SIG-M5 treated with dmso at 0.1 percent for 504 hours (cell line): ENCODE results near the gene MAP4K2.
"Not testable (repeated sequence)": the region's sequence is repeated elsewhere in the genome, so short reads cannot be mapped to it uniquely, and the experiment has no call there.

ENCODE experiments used
- DNase-seq: peaks from one replicate; lab custom pipeline; 2025; ENCODE audit not compliant: unreplicated experiment; lab: John Stamatoyannopoulos, UW

The MAP4K2 gene

DNA sequence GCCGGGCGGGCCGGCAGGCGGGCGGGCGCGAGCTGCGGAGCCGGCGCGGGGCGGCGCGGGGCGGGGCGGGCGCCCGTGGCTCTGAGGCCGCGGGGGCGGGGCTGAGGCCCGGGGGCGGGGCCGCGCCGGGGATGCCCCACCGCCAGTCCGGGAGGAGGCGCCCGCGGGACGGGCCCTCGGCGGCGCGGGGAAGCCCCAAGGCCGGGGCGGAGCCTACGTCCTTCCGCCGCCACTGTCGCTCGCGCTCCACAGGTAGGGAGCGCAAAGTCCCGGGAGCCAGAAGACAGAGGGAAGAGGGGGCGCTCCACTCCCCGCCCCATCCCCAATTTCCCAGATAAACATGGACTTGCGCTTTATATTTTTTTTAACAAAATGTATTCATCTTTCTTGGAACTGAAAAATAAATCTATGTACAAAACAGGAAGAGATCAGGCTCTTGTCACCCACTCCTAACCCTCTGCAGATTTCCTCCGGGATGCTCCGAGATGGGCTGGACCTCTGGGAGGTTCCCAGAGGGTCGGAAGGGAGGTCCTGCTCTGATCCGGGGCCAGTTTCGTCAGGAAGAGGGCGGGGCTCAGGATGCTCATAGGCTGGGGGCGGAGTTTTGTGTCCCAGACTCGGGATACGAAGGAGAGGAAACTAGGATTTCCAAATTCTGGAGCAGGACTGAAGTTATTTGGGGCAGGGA lies at the start of gene MAP4K2:
MAP4K2 (minus strand) TSS at position 57 of the 688 bp plus-strand sequence. CDS start 65 bp downstream, outside the sequence.
- peak; percentile 44 for DNase-seq

DNA sequence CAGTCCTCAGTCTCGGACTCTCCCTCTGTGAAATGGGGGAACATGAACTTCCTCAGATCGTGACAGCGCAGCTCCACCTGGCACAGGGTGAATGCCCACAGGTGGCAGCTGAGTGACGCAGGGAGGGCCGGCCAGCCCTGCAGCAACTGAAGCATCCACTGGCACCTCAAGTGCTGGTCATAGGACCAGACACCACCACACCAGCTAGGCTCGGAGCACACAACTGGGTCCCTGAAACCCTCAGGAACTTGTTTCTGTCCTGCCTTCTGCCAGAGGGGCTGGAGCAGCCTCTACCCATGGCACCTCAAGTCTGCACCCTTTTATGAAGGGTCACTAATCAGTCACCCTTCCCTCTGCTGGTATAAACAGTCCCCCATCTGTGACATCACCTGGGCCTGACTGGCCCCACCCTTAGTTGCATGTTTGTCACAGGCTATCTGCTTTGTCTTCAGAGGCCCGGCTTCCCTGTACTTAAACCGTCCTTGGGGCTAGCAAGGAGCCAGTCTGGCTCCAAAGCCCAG lies 48.9 kb upstream of the MAP4K2 start:
- DNase-seq = no peak

DNA sequence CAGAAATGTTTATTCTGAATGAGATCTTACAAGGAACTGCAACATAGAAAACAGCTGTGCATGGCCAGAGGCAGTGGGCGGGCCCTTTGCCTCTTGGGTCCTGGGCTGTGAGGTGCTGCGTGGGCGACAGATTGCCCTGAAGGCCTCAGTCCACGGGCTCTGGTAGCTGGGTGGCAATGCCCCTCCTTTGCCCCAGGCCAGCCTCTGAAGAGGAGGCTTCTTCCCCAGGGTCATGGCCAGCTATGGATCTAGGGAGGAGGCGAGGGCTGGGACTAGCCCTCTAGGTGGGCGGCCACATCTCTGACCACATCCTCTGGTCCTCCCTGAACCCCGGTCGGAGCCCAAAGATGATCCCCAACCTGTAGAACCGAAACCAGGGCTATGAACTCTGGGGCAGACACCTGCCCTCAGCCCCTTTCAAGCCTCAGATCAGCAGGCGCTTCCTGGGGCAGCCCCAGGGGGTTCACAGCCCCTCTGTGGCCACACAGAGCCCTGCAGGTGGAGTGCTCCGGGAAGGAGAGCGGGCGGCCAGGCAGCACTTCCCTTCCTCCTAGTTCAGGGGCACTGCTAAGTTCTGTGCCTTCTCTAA lies 48.1 kb upstream of the MAP4K2 start:
- no peak for DNase-seq

DNA sequence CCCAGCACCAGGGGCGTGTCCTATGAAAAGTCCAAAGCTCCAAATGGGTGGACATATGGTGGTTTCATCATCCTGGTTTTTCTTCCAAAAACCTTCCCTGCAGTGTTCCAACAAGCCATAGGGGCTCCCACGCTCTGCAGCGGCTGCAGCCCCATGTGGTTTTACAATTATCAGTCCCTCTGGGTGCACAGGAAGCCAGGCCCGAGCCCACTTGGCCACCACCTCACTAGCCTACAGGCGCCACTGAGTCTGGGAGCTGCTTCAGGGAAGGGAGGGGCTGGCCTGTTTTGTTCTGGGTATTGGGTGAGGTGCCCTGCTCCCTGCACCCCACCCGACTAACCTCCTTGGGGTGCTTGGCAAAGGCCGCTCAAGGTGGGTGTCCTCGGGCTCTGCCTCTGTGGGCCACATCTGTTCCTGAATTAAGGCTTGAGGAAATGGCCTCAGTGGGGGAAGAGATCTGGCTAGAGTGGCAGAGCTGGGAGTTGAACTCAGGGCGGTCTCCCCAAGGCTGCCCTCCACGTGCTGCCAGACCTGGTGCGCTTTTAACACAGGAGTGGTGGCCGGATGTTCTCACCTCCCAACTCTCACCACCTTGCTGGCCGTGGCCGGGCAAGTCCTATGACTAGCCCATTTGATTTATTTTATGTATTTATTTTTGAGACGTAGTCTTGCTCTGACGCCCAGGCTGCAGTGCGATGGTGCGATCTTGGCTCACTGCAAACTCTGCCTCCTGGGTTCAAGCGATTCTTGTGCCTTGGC lies 46.8 kb upstream of the MAP4K2 start:
- no peak for DNase-seq

DNA sequence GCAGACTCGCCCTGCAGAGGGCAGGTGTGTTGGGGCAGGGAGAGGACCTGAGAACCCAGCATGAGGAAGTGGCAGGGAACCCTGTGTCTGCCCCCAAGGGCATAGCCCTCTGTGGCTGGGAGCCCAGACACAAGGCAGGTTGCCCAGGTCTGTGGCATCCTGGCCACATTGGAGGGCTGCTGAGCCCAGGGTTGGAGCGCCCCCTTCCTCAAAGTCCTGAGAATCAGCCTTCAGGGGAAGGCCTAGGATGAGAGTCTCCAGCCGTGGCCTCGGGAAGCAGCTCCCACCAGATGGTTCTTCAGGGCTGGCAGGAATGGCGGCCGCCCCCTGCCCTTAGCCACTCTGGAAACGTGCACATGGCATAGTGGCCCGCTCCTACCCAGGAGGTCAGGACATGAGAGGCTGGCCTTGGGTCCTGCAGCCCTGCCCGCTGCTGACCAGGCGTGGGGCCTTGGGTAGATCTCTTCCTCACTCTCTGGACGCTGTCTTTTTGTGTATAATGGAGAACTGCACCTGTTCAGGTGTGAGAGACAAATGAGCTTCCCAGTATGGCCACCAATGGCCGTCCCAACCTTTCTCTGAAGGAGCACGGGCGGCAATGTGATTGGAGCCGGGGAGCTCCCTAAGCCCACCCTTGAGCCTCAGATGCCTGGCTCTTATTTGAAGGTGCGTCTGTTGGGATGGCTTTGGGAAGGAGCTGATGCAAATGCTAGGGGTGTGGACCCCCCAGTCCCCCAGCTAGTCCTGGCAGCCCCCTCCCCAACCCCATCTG lies 46.0 kb upstream of the MAP4K2 start:
- DNase-seq = no peak

DNA sequence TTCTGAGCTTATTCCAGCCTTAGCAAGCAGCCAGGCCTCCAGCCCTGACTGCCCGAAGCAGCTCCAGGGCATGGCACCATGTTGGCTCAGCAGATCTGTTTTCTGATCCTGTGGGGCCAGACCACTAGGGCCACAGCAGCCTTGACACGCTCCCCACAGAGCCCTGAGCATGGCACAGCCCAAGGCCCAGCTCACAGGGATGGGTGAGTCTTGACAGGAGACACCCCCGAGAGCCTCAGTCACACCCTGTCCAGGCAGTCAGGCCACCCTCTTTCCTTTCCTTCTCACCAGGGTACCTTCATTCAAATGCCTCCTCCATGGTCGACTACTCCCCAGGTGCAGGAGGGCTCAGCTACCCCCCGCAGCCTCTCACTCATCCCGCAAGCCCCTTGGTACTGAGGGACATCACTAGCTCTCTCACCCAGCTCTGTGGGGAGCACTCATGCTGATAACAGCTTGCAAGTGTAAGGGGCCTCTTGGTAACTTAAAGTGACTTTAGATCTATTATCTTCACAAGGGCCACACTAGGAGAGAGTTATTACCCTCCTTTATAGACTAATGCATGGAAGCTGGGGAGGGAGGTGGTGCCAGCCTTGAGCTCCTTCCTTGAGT lies 45.3 kb upstream of the MAP4K2 start:
- DNase-seq = no peak

DNA sequence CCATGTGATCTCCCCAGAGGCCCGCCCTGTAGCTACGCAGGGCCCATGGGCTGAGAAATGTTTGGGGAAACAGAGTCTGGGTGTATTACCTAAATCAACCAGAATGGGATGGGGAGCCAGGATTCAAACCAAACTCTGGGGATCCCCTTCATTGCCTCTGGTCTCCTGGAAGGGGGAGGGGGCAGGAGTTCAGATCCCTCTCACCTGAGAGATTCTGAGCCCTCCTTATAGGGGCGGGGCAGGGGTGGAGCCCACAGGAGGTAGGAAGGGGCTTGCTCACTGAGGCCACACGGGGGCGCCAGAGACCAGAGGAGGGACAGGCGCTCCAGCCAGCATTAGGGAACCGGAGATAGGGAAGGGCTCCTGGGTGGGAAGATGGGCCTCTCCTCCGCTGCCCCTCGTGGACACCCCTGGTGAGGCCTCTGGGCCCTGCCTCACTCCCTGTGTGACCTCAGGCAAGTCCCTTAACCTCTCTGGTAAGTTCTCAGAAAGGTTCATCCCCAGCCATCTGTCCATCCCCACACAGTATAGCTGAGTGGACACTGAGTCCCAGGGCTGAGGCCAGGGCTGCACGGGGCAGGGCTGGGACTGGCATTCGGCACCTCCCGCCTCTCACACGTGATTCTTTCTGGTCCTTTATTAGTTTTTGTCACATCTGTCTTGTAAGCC lies 44.1 kb upstream of the MAP4K2 start:
- peak; percentile 84 for DNase-seq

DNA sequence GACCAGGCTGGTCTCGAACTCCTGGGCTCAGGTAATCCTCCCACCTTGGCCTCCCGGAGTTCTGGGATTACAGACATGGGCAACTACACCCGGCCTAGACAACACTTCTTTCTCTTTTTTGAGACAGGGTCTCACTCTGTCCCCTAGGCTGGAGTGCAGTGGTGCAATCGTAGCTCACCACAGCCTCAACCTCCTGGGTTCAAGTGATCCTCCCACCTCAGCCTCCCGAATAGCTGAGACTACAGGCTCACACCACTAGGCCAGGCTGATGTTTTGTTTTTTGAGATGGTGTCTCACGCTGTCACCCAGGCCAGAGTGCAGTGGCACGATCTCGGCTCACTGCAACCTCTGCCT lies 42.7 kb upstream of the MAP4K2 start:
- DNase-seq = not testable (repeated sequence)

DNA sequence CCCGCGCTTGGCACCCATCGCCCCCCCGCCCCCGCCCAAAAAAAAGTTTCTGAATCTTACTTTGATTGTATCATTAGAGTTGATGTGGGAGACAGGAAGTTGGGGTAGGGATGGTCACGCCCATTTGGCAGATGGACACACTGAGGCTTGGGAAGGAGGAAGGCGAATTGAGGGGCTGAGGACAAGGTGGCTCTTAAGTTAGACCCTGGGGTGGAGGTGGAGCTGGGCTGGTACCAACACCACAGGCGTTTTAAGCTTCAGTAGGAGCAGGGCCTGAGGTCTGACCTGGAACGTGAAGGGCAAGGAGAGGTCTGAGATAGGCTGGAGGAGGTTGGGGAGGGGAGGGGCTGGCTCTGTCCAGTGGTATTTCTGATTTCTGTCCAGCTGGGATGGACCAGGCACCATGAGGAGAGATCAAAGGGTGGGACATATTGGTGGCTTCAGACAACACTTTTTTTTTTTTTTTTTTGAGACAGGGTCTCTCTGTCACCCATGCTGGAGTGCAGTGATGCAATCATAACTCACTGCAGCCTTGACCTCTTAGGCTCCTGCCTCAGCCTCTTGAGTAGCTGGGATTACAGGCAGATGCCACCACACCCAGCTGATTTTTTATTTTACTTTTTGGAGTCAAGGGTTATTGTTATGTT lies 42.2 kb upstream of the MAP4K2 start:
- DNase-seq = no peak

DNA sequence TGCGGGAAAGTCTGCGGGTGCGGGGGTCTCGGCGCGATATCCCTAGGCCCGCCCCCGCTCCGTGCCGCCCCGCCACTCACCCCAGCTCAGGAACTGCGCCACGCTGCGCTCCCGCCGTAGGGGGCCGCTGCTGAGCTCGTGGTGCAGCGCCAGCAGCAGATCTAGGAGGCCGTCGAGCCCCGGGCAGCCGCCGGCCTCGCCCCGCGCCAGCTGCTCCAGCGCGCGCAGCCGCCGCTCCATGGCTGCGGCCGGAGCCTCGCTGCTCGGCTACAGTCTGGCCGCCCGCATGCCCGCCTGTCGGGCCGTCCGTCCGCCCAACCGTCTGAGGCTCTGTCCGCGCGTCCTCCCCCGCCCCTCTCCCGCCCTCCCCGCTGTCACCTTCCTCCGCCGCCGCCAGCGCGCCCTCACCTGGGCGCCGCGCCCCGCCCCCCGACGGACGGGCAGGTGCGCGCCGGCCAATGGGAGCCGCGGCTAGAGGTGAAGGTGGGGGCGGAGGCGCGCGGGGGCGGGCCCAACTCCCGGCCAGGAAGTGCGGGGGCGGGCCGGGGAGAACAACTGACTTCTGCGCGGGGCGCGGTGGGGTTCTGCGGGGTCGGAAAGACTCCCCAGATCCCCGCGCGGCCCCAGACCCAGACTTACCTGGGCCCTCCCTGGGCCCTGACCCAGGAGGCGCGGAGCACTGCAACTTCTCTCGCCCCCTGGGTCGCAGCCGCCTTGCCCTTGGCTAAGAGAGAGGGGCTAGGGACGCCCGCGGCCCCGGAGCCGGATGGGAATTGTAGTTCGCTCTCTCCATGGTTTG lies 41.5 kb upstream of the MAP4K2 start, which contains the start of gene CDC42BPG:
CDC42BPG (minus strand) TSS at position 324 of the 799 bp plus-strand sequence; CDS start at position 240, 84 bp downstream.
- DNase-seq = peak; percentile 43

DNA sequence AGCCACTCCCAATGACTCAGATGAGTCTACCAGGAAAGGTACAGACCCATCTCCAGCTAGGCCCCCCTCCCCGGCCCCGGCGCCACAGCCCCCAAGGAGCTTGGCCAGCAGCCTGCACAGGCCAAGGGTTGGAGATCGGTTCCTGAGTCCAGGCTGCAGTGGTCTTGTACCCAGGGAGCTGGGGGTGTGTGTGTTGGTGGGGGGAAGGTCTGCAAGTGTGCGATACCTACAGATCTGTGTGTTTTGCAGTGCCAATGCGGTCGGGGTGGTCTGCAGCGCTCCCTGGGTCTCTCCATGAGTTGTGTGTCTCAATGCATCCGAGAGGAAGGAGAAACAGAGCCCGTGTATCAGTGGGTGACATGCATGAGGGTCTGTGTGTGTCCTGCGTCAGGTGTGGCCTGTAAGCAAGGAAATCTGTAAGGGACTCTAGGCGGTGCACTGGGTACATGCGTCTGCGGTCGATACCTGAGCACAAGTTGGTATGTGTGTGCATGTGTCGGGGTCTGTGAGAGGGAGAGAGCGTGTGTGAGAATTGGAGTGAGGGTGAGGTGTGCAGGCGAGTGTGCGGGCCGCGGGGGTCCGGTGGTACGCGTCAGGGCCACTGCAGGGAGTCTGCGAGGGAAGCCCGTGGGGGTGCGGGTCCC lies 40.8 kb upstream of the MAP4K2 start:
- DNase-seq = no peak

DNA sequence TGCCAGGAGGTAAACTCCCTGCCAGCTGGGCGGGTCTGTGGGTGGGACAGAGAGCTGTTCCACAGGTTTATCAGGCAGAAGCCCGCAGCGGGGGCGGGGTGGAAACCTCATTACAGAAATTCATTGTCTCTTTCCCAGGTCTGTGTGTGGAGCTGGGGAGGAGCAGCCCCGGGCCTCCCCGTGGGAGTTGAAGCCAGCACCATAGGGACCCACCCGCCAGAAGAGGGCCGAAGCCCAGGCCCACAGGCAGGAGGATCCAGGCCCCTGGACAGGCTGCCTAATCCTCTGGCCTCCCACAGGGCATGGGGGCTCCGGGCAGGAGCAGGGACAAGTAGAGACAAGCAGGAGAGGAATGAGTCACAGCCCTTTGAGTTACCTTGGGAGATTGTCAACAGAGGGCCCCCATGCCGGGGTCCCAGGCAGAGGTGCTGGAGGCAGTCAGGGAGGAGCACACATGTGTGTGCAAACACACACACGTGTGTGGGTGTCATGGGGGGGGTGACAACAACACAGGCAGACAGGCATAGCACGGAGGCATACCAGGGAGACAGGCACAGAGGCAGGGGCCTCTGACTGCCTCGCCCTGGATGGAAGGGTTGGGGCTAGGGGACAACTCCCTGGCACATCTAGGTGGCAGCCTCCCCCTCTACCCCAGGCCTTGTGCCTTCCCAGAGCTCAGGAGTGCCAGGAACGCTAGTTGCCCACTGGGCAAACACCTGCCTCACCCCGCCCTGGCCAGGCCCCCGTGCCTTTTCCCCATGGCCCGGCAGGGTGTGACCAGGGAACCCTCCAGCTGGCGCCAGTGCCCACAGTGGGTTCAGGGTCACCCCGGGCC lies 40.1 kb upstream of the MAP4K2 start:
- DNase-seq = no peak

DNA sequence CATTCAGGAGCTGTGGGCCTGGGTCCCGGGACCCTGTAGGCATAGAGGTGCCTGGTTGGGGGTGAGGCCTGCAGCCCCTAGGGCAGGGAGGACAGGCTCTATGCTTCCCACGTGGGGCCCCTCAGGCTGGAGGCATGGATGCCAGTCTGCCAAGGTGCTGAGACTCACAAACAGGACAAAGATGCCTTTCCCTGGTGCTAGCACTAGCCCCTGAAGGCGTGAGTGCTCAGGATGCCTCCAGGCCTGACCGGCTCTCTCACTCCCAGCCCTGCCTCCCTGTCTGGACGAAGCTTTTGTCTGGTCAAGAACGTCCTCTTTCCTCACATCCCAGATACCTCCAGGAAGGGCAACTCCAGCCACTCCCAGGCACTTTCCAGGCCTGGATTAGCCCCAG lies 39.3 kb upstream of the MAP4K2 start:
- no peak for DNase-seq

DNA sequence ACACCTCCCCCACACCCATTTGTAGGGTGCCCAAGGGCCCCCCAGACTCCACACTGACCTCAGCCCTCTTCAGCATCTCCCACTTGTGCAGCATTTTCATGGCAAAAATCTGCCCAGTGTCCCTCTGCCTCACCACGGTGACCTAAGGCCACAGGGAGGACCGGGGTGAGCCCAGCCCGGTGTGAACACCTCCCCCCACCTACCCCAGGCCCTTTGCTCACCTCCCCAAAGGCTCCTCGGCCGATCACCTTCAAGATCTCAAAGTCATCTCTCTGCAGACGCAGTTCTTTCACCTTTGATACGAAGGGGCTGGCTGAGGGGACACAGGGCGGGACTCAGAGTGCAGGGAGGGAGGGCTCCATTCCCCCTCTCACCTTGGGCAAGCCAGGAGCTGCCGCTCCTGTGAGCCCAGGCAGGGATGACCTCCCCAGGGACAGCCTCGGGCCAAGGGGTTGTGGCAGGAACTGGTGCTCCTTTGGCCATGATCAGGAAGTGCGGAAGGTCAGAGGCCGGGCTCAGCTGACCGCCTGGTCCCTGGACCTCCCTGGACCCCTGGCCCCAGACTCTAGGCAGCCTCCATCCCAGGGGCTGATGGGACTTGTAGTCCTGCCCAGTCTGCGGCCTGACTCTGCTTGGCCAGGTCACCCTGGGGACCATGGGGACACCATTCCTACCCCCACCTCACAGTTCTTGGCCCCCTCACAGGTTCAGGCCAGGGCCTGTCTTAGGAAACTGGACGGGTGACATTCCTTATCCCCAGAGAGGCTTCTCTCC lies 38.8 kb upstream of the MAP4K2 start:
- DNase-seq = no peak

DNA sequence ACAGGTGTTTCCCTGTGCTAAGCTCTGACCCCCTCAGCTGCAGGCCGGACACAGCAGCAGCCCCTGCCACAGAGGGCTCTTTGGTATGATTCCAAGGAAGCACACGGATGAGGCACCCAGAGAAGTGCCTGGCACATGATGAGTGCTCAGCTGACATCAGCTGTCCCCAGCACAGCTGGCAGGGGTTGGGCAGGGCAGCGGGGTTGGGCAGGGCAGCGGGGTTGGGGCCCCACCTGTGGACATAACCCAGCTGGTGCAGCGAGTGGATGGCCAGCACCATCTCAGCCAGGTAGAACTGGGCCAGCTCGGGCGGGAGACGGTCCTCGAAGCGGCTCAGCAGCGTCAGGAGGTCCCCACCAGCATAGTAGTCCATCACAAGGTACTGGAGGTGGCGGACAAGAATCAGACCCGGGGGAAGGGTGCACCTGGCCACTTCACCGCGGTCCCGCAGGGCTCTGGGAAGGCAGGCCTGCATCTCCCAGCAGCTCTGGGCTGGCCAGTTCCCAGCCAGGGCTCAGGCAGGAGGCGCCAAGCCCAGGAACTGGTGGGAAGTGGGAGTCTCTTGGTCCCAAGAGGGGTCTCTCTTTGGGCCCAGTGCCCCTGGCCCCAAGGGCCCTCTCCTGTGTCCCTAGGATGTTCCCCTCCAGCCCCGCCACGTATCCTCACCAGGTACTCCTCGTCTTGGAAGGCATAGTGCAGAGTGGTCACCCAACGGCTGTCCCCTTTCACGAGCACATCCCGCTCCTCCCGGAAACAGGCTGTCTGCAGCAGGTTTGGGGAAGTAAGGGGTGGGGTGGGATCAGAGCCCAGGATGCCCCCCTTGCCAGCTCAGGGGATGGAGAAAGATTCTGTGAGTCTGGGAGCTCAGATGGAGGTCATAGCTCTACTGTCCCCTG lies 37.1 kb upstream of the MAP4K2 start:
- DNase-seq = no peak

DNA sequence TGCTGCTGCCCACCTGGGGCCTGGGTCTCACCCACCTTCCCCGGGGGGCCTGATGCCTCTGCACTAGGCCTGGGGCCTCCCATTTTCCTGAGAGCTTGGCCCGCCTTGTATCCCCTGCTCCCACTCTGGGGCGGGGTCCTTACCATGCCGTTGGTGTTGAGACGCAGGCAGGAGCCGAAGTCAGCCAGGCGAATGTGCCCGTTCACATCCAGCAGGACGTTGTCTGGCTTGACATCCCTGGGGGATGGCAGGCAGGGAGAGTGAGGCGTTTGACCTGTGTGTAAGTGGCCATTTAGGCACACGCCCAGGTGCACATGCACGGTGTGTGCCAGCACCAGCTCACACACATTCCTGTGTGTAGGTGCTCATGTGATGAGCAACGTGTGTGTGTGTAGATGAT lies 36.3 kb upstream of the MAP4K2 start:
- no peak for DNase-seq
